GM12865 (cell line): Measurements from ENCODE around the gene FOXP4.

Source experiments
- DNase-seq: peaks from one replicate; pipeline ENCODE4 v3.0.0; 2010; ENCODE audit warnings: low read depth
- H3K4me3 ChIP-seq: 2 replicates; pipeline ENCODE4 v1.5.1; 2011; ENCODE audit warnings: mild to moderate bottlenecking, low read depth, low read length, control low read depth
- CTCF ChIP-seq: IDR thresholded peaks from 2 replicates; pipeline ENCODE4 v1.5.1; 2011; ENCODE audit warnings: low read length, control low read depth, low read depth, inconsistent platforms; ENCODE audit not compliant: insufficient read depth; ENCODE audit errors: missing control alignments

Gene FOXP4

GRCh38 chr6:41551857-41552256, 5.7 kb downstream of the FOXP4 start:
- no peak overlapping the region for H3K4me3 ChIP-seq
- TF ChIP-seq CTCF: no peak

GRCh38 chr6:41552723-41553122, 6.5 kb downstream of the FOXP4 start:
- DNase-seq: no peak
- H3K4me3 ChIP-seq: no peak overlapping the region
- TF ChIP-seq CTCF: no peak

More at GRCh38 chr6:41551857-41552256, 5.7 kb downstream of the FOXP4 start:
- DNase-seq: no peak

GRCh38 chr6:41553405-41553999, 7.3 kb downstream of the FOXP4 start:
- DNase-seq: no peak
- no peak overlapping the region for H3K4me3 ChIP-seq
- no peak for TF ChIP-seq CTCF

- no peak overlapping the region for H3K4me3 ChIP-seq
- DNase-seq: no peak
- TF ChIP-seq CTCF: no peak
These were observed 9.4 kb downstream of the FOXP4 start for GRCh38 chr6:41555326-41556300.

- H3K4me3 ChIP-seq: no peak overlapping the region
- no peak for DNase-seq
- no peak for TF ChIP-seq CTCF
These were observed 11.2 kb downstream of the FOXP4 start for GRCh38 chr6:41557335-41557734.

GRCh38 chr6:41558033-41558807, 12.0 kb downstream of the FOXP4 start:
- no peak for TF ChIP-seq CTCF
- H3K4me3 ChIP-seq: no peak overlapping the region
- DNase-seq: no peak
